Chondrocyte (in vitro differentiated cells): ENCODE data around the gene ANKRD16. TPM values are rescaled to one million over a fixed set of nuclear protein-coding genes. Genes with fewer than 3 reads are reported as not detected.
"Not testable (repeated sequence)": the region's sequence is repeated elsewhere in the genome, so short reads cannot be mapped to it uniquely, and the experiment has no call there.

Experiments used
- DNase-seq: peaks from one replicate; pipeline ENCODE4 v3.0.0; 2021; ENCODE audit warnings: mixed read lengths, low spot score
- H3K27ac Mint-ChIP-seq: one replicate; pipeline ENCODE4 v1.8.0; 2021; ENCODE audit warnings: mild to moderate bottlenecking, moderate library complexity, mixed read lengths; ENCODE audit not compliant: unreplicated experiment
- H3K27me3 Mint-ChIP-seq: 2 replicates; pipeline ENCODE4 v1.8.0; 2021; ENCODE audit warnings: low read depth, mixed read lengths
- H3K36me3 Mint-ChIP-seq: 2 replicates; pipeline ENCODE4 v1.8.0; 2021; ENCODE audit warnings: low read depth, mixed read lengths
- H3K4me1 Mint-ChIP-seq: 2 replicates; pipeline ENCODE4 v1.8.0; 2021; ENCODE audit warnings: low read depth, mild to moderate bottlenecking, mixed read lengths
- H3K4me3 Mint-ChIP-seq: one replicate; pipeline ENCODE4 v1.8.0; 2021; ENCODE audit warnings: mild to moderate bottlenecking, moderate library complexity, mixed read lengths; ENCODE audit not compliant: unreplicated experiment
- H3K9me3 Mint-ChIP-seq: 2 replicates; pipeline ENCODE4 v1.8.0; 2021; ENCODE audit warnings: low read depth, mixed read lengths
- CTCF ChIP-seq: fragments of 200-600 bp; sonication (generic); IDR thresholded peaks from 2 replicates; pipeline ENCODE4 v1.5.0; 2021; ENCODE audit warnings: antibody characterized with exemption, mild to moderate bottlenecking, moderate library complexity
- total RNA-seq: library from RNA; stranded (reverse); gene quantifications from 3 replicates; pipeline ENCODE4 v1.2.1, GENCODE V29; 2021

The ANKRD16 gene
- total RNA-seq, 1 donor from 2014 or later, result 5.8 TPM

- H3K27ac Mint-ChIP-seq, result no peak overlapping the region
- no peak overlapping the region for H3K4me3 Mint-ChIP-seq
- no peaks in the 10 kb centered on the region for H3K27me3 Mint-ChIP-seq
- no peak for TF ChIP-seq CTCF
- no peaks in the 10 kb centered on the region for H3K9me3 Mint-ChIP-seq
- peaks cover 34% of the 10 kb centered on the region for H3K4me1 Mint-ChIP-seq
- DNase-seq, result no peak
- H3K36me3 Mint-ChIP-seq, result peaks cover 19% of the 10 kb centered on the region
Observed at GRCh38 chr10:5887029-5887428, 2.7 kb downstream of the ANKRD16 start.

GRCh38 chr10:5885619-5886018 is 4.1 kb downstream of the ANKRD16 start:
- H3K4me1 Mint-ChIP-seq, result peaks cover 19% of the 10 kb centered on the region
- TF ChIP-seq CTCF, result no peak

GRCh38 chr10:5882961-5883360 is 6.7 kb downstream of the ANKRD16 start:
- H3K27me3 Mint-ChIP-seq, result no peaks in the 10 kb centered on the region
- peaks cover 8% of the 10 kb centered on the region for H3K4me1 Mint-ChIP-seq
- H3K4me3 Mint-ChIP-seq, result no peak overlapping the region
- H3K27ac Mint-ChIP-seq, result no peak overlapping the region
- H3K9me3 Mint-ChIP-seq, result no peaks in the 10 kb centered on the region
- TF ChIP-seq CTCF, result no peak
- DNase-seq, result no peak
- peaks cover 23% of the 10 kb centered on the region for H3K36me3 Mint-ChIP-seq

More at GRCh38 chr10:5885619-5886018, 4.1 kb downstream of the ANKRD16 start:
- Mint-ChIP-seq H3K4me3 (no peak overlapping the region), H3K9me3 (no peaks in the 10 kb centered on the region), H3K27ac (no peak overlapping the region), H3K36me3 (peaks cover 21% of the 10 kb centered on the region), H3K27me3 (no peaks in the 10 kb centered on the region)
- no peak for DNase-seq

- not testable (repeated sequence) for H3K36me3 Mint-ChIP-seq, H3K9me3 Mint-ChIP-seq, DNase-seq, H3K27me3 Mint-ChIP-seq, H3K4me3 Mint-ChIP-seq
- H3K27ac Mint-ChIP-seq, result peak overlapping the region; percentile 64
- H3K4me1 Mint-ChIP-seq, result peaks cover 16% of the 10 kb centered on the region
Observed at GRCh38 chr10:5877041-5877440, 12.7 kb downstream of the ANKRD16 start.

- TF ChIP-seq CTCF, result no peak
- Mint-ChIP-seq H3K9me3 (no peaks in the 10 kb centered on the region), H3K36me3 (peaks cover 5% of the 10 kb centered on the region), H3K4me1 (peaks cover 21% of the 10 kb centered on the region), H3K27ac (peak overlapping the region; percentile 64), H3K4me3 (no peak overlapping the region), H3K27me3 (no peaks in the 10 kb centered on the region)
- no peak for DNase-seq
Observed at GRCh38 chr10:5876181-5876768, 13.4 kb downstream of the ANKRD16 start.

- H3K36me3 Mint-ChIP-seq, result peaks cover 8% of the 10 kb centered on the region
- no peak overlapping the region for H3K4me3 Mint-ChIP-seq
- H3K4me1 Mint-ChIP-seq, result peaks cover 21% of the 10 kb centered on the region
- no peaks in the 10 kb centered on the region for H3K27me3 Mint-ChIP-seq
- H3K27ac Mint-ChIP-seq, result no peak overlapping the region
- H3K9me3 Mint-ChIP-seq, result peaks cover 6% of the 10 kb centered on the region
- DNase-seq, result no peak
- peak; percentile 85 for TF ChIP-seq CTCF
Observed at GRCh38 chr10:5873515-5873995, 16.1 kb downstream of the ANKRD16 start.
